ENCODE data around the gene CDC42EP4. TPM values are rescaled to one million over a fixed set of nuclear protein-coding genes. Genes with fewer than 3 reads are reported as not detected.
A peak's percentile ranks its signal among the peaks of the same experiment; 100 is the strongest.

CDC42EP4 gene
- total RNA-seq, 4 donors from 2014 or later: 35.8 to 57.0 (median 47.1) TPM

- Histone ChIP-seq H3K27me3 (no peaks in the 10 kb centered on the region), H3K4me1 (peaks cover 0 to 11% of the 10 kb centered on the region in 2 donors), H3K9me3 (no peaks in the 10 kb centered on the region), H3K4me3 (no peak overlapping the region), H3K36me3 (no peaks in the 10 kb centered on the region), H3K27ac (no peak overlapping the region)
- TF ChIP-seq POLR2A (IDR thresholded peaks at IDR 0.05) (no peak), CTCF (IDR thresholded peaks at IDR 0.05 in 4 of 5, conservative IDR thresholded peaks at IDR 0.05 in 1 of 5) (no peak)
- ATAC-seq: no peak
- intact Hi-C loops (cut with DNase I; ENCODE audit: low total_unique reads) (no loop called here), in situ Hi-C loops (cut with MboI; ENCODE audit: low sequenced_read_pairs in 4 of 4) (loop anchor here in 1 of 4 donors (10.0 kb wide), 1 partner anchor 65 kb away; no protein-coding TSS in a partner anchor)
- DNase-seq: no peak
Measured at GRCh38 chr17:73319766-73320165, 8.0 kb upstream of the CDC42EP4 start.

GRCh38 chr17:73318836-73319235 lies 7.0 kb upstream of the CDC42EP4 start:
- DNase-seq (no peak), ATAC-seq (no peak)
- H3K27me3 ChIP-seq: no peaks in the 10 kb centered on the region
- peaks cover 0 to 11% of the 10 kb centered on the region in 2 donors for H3K4me1 ChIP-seq
- H3K4me3 ChIP-seq: no peak overlapping the region
- H3K27ac ChIP-seq: no peak overlapping the region
- intact Hi-C loops (cut with DNase I; ENCODE audit: low total_unique reads): no loop called here
- H3K36me3 ChIP-seq: no peaks in the 10 kb centered on the region
- TF ChIP-seq CTCF (IDR thresholded peaks at IDR 0.05 in 4 of 5, conservative IDR thresholded peaks at IDR 0.05 in 1 of 5) (no peak), POLR2A (IDR thresholded peaks at IDR 0.05) (no peak)
- in situ Hi-C loops (cut with MboI; ENCODE audit: low sequenced_read_pairs in 4 of 4): loop anchor here in 1 of 4 donors (10.0 kb wide), 1 partner anchor 64 kb away; no protein-coding TSS in a partner anchor
- H3K9me3 ChIP-seq: no peaks in the 10 kb centered on the region

GRCh38 chr17:73318427-73318813 lies 6.6 kb upstream of the CDC42EP4 start:
- peaks cover 0 to 11% of the 10 kb centered on the region in 2 donors for H3K4me1 ChIP-seq
- H3K27me3 ChIP-seq: no peaks in the 10 kb centered on the region
- no peaks in the 10 kb centered on the region for H3K36me3 ChIP-seq
- intact Hi-C loops (cut with DNase I; ENCODE audit: low total_unique reads): no loop called here
- H3K9me3 ChIP-seq: no peaks in the 10 kb centered on the region
- no peak overlapping the region for H3K4me3 ChIP-seq
- in situ Hi-C loops (cut with MboI; ENCODE audit: low sequenced_read_pairs in 4 of 4): loop anchor here in 1 of 4 donors (10.0 kb wide), 1 partner anchor 64 kb away; no protein-coding TSS in a partner anchor
- no peak for DNase-seq
- no peak for TF ChIP-seq CTCF (IDR thresholded peaks at IDR 0.05 in 4 of 5, conservative IDR thresholded peaks at IDR 0.05 in 1 of 5)
- no peak for TF ChIP-seq POLR2A (IDR thresholded peaks at IDR 0.05)
- H3K27ac ChIP-seq: no peak overlapping the region
- no peak for ATAC-seq

- H3K9me3 ChIP-seq: no peaks in the 10 kb centered on the region
- intact Hi-C loops (cut with DNase I; ENCODE audit: low total_unique reads): no loop called here
- H3K4me3 ChIP-seq: no peak overlapping the region
- TF ChIP-seq CTCF (IDR thresholded peaks at IDR 0.05 in 4 of 5, conservative IDR thresholded peaks at IDR 0.05 in 1 of 5): no peak
- TF ChIP-seq POLR2A (IDR thresholded peaks at IDR 0.05): no peak
- H3K4me1 ChIP-seq: peaks cover 0 to 11% of the 10 kb centered on the region in 2 donors
- in situ Hi-C loops (cut with MboI; ENCODE audit: low sequenced_read_pairs in 4 of 4): loop anchor here in 1 of 4 donors (10.0 kb wide), 1 partner anchor 63 kb away; no protein-coding TSS in a partner anchor
- H3K27ac ChIP-seq: no peak overlapping the region
- H3K36me3 ChIP-seq: no peaks in the 10 kb centered on the region
- DNase-seq: no peak
- no peaks in the 10 kb centered on the region for H3K27me3 ChIP-seq
- peak in 1 of 2 donors; percentile 71 for ATAC-seq
Measured at GRCh38 chr17:73317513-73318426, 6.0 kb upstream of the CDC42EP4 start.
